Fibroblast of peridontal ligament (primary cell): Measurements from ENCODE around the gene NFILZ.
"Not testable (repeated sequence)": the region's sequence is repeated elsewhere in the genome, so short reads cannot be mapped to it uniquely, and the experiment has no call there.

Experiments
- DNase-seq: peaks from one replicate; pipeline ENCODE4 v3.0.0-alpha.2; 2010; ENCODE audit errors: extremely low read depth

Gene NFILZ

GRCh38 chr19:8611391-8611876 lies 19.0 kb upstream of the NFILZ start:
- DNase-seq, result no peak

GRCh38 chr19:8611877-8612806 lies 18.3 kb upstream of the NFILZ start:
- DNase-seq, result peak; percentile 18

- DNase-seq, result no peak
Measured at GRCh38 chr19:8612807-8613171, 17.6 kb upstream of the NFILZ start.

- no peak for DNase-seq
Measured at GRCh38 chr19:8614455-8614854, 16.0 kb upstream of the NFILZ start.

GRCh38 chr19:8615024-8615423 lies 15.4 kb upstream of the NFILZ start:
- DNase-seq, result no peak

GRCh38 chr19:8615813-8616596 lies 14.4 kb upstream of the NFILZ start:
- DNase-seq, result peak; percentile 23

- DNase-seq, result no peak
Measured at GRCh38 chr19:8616861-8617260, 13.6 kb upstream of the NFILZ start.

GRCh38 chr19:8617325-8617724 lies 13.1 kb upstream of the NFILZ start:
- not testable (repeated sequence) for DNase-seq

GRCh38 chr19:8617984-8618383 lies 12.4 kb upstream of the NFILZ start:
- DNase-seq, result no peak

GRCh38 chr19:8618751-8619150 lies 11.7 kb upstream of the NFILZ start:
- no peak for DNase-seq

GRCh38 chr19:8622886-8623285 lies 7.5 kb upstream of the NFILZ start:
- not testable (repeated sequence) for DNase-seq

GRCh38 chr19:8626842-8627241 lies 3.6 kb upstream of the NFILZ start:
- DNase-seq, result no peak

GRCh38 chr19:8629184-8629583 lies 1.2 kb upstream of the NFILZ start:
- DNase-seq, result no peak

GRCh38 chr19:8630796-8631424 lies 477 bp downstream of the NFILZ start:
- no peak for DNase-seq

GRCh38 chr19:8631425-8631819 lies 989 bp downstream of the NFILZ start:
- DNase-seq, result peak; percentile 29

GRCh38 chr19:8635422-8635821 lies 5.0 kb downstream of the NFILZ start:
- DNase-seq, result no peak

GRCh38 chr19:8637070-8637469 lies 6.6 kb downstream of the NFILZ start:
- DNase-seq, result not testable (repeated sequence)

GRCh38 chr19:8638078-8638619 lies 7.7 kb downstream of the NFILZ start:
- DNase-seq, result no peak

- no peak for DNase-seq
Measured at GRCh38 chr19:8639821-8640401, 9.5 kb downstream of the NFILZ start.

GRCh38 chr19:8640402-8641004 lies 10.1 kb downstream of the NFILZ start:
- no peak for DNase-seq

GRCh38 chr19:8641221-8641907 lies 10.9 kb downstream of the NFILZ start:
- DNase-seq, result no peak
